Measurements from ENCODE around the gene SARDH. TPM values are rescaled to one million over a fixed set of nuclear protein-coding genes. Genes with fewer than 3 reads are reported as not detected.

The SARDH gene
- polyA plus RNA-seq, 1 donor from 2014 or later: not detected

GRCh38 chr9:133775951-133776905 is 38.1 kb upstream of the SARDH start:
- H3K27me3 ChIP-seq (ENCODE audit: insufficient read depth, low read depth, low read length): no peaks in the 10 kb centered on the region
- H4K20me1 ChIP-seq (ENCODE audit: insufficient read depth): no peaks in the 10 kb centered on the region
- no peak overlapping the region for H3K4me3 ChIP-seq (ENCODE audit: low read length)
- no peaks in the 10 kb centered on the region for H3K9me3 ChIP-seq (ENCODE audit: low read length)
- no peak overlapping the region for H2AFZ ChIP-seq (ENCODE audit: low read depth, low read length)
- no peaks in the 10 kb centered on the region for H3F3A ChIP-seq (ENCODE audit: insufficient read depth, low read length, poor library complexity, severe bottlenecking)
- no peak overlapping the region for H3K27ac ChIP-seq (ENCODE audit: low read length)
- H3K79me2 ChIP-seq (replicated peaks; ENCODE audit: insufficient read depth, low read length): no peaks in the 10 kb centered on the region
- peaks cover 8% of the 10 kb centered on the region for H3K36me3 ChIP-seq (ENCODE audit: insufficient read depth, low read length)
- H3K9ac ChIP-seq (ENCODE audit: low read length): no peak overlapping the region
- TF ChIP-seq SMC3 (conservative IDR thresholded peaks at IDR 0.05; ENCODE audit: poor library complexity) (no peak), EP300 (conservative IDR thresholded peaks at IDR 0.05; ENCODE audit: poor library complexity, severe bottlenecking) (no peak), MXI1 (conservative IDR thresholded peaks at IDR 0.05; ENCODE audit: poor library complexity, severe bottlenecking) (no peak), POLR2AphosphoS5 (IDR thresholded peaks at IDR 0.05) (no peak), CTCF (IDR thresholded peaks at IDR 0.05; ENCODE audit: poor library complexity, severe bottlenecking) (no peak), EZH2 (IDR thresholded peaks at IDR 0.05; ENCODE audit: borderline replicate concordance, insufficient read depth, low read length, poor library complexity, severe bottlenecking) (no peak), REST (IDR thresholded peaks at IDR 0.05; ENCODE audit: borderline replicate concordance) (no peak)
- H3K4me2 ChIP-seq (ENCODE audit: low read length): no peak overlapping the region
- no peaks in the 10 kb centered on the region for H3K9me2 ChIP-seq (ENCODE audit: insufficient read depth, low read length)

GRCh38 chr9:133775291-133775690 is 37.1 kb upstream of the SARDH start:
- Histone ChIP-seq H3K4me3 (ENCODE audit: low read length) (no peak overlapping the region), H3K9me2 (ENCODE audit: insufficient read depth, low read length) (no peaks in the 10 kb centered on the region), H3K27me3 (ENCODE audit: insufficient read depth, low read depth, low read length) (no peaks in the 10 kb centered on the region), H3K27ac (ENCODE audit: low read length) (no peak overlapping the region), H3K36me3 (ENCODE audit: insufficient read depth, low read length) (peaks cover 8% of the 10 kb centered on the region), H3K4me2 (ENCODE audit: low read length) (no peak overlapping the region), H4K20me1 (ENCODE audit: insufficient read depth) (no peaks in the 10 kb centered on the region), H3K79me2 (replicated peaks; ENCODE audit: insufficient read depth, low read length) (no peaks in the 10 kb centered on the region), H3K9me3 (ENCODE audit: low read length) (no peaks in the 10 kb centered on the region), H3K9ac (ENCODE audit: low read length) (no peak overlapping the region), H2AFZ (ENCODE audit: low read depth, low read length) (no peak overlapping the region), H3F3A (ENCODE audit: insufficient read depth, low read length, poor library complexity, severe bottlenecking) (no peaks in the 10 kb centered on the region)
- TF ChIP-seq EP300 (conservative IDR thresholded peaks at IDR 0.05; ENCODE audit: poor library complexity, severe bottlenecking) (no peak), RAD21 (conservative IDR thresholded peaks at IDR 0.05) (no peak), TAF1 (IDR thresholded peaks at IDR 0.05; ENCODE audit: low read depth) (no peak), POLR2AphosphoS5 (IDR thresholded peaks at IDR 0.05) (no peak), EZH2 (IDR thresholded peaks at IDR 0.05; ENCODE audit: borderline replicate concordance, insufficient read depth, low read length, poor library complexity, severe bottlenecking) (no peak), CTCF (IDR thresholded peaks at IDR 0.05; ENCODE audit: poor library complexity, severe bottlenecking) (no peak), SMC3 (conservative IDR thresholded peaks at IDR 0.05; ENCODE audit: poor library complexity) (no peak), REST (IDR thresholded peaks at IDR 0.05; ENCODE audit: borderline replicate concordance) (no peak), MXI1 (conservative IDR thresholded peaks at IDR 0.05; ENCODE audit: poor library complexity, severe bottlenecking) (no peak)

All from neural cell (in vitro differentiated cells).